GM04504 (cell line): ENCODE measurements around the gene TTI1.

Experiments
- DNase-seq: peaks from one replicate; pipeline ENCODE4 v3.0.0-alpha.2; 2012; ENCODE audit warnings: low read depth

TTI1 gene

GRCh38 chr20:38054647-38055046 lies 21.4 kb upstream of the TTI1 start:
- DNase-seq, result no peak

- no peak for DNase-seq
Observed at GRCh38 chr20:38052870-38053269, 19.6 kb upstream of the TTI1 start.

- DNase-seq, result no peak
Observed at GRCh38 chr20:38050686-38051085, 17.4 kb upstream of the TTI1 start.

- DNase-seq, result no peak
Observed at GRCh38 chr20:38049800-38050199, 16.5 kb upstream of the TTI1 start.

GRCh38 chr20:38046572-38046971 lies 13.3 kb upstream of the TTI1 start:
- DNase-seq, result no peak

- no peak for DNase-seq
Observed at GRCh38 chr20:38044685-38045084, 11.4 kb upstream of the TTI1 start.

- peak; percentile 35 for DNase-seq
Observed at GRCh38 chr20:38043512-38044300, 10.4 kb upstream of the TTI1 start.

- no peak for DNase-seq
Observed at GRCh38 chr20:38040276-38040675, 7.0 kb upstream of the TTI1 start.

GRCh38 chr20:38036366-38036765 lies 3.1 kb upstream of the TTI1 start:
- no peak for DNase-seq

- no peak for DNase-seq
Observed at GRCh38 chr20:38034961-38035360, 1.7 kb upstream of the TTI1 start.

- no peak for DNase-seq
Observed at GRCh38 chr20:38034108-38034649, 923 bp upstream of the TTI1 start.

- no peak for DNase-seq
Observed at GRCh38 chr20:38032585-38033329, 499 bp downstream of the TTI1 start.

GRCh38 chr20:38031957-38032356 lies 1.3 kb downstream of the TTI1 start:
- no peak for DNase-seq

GRCh38 chr20:38029453-38029852 lies 3.8 kb downstream of the TTI1 start:
- DNase-seq, result no peak

GRCh38 chr20:38024496-38024895 lies 8.8 kb downstream of the TTI1 start:
- DNase-seq, result no peak

GRCh38 chr20:38023181-38024001 lies 9.9 kb downstream of the TTI1 start:
- no peak for DNase-seq

- no peak for DNase-seq
Observed at GRCh38 chr20:38021087-38021772, 12.0 kb downstream of the TTI1 start.

GRCh38 chr20:38018385-38018784 lies 14.9 kb downstream of the TTI1 start:
- no peak for DNase-seq

GRCh38 chr20:38017959-38018358 lies 15.3 kb downstream of the TTI1 start:
- DNase-seq, result no peak

GRCh38 chr20:38013887-38014286 lies 19.4 kb downstream of the TTI1 start:
- DNase-seq, result no peak

- DNase-seq, result no peak
Observed at GRCh38 chr20:38012332-38012731, 20.9 kb downstream of the TTI1 start.

GRCh38 chr20:38011696-38012095 lies 21.6 kb downstream of the TTI1 start:
- no peak for DNase-seq
